Endodermal cell (in vitro differentiated cells): ENCODE results near the gene FOXI2. TPM values are rescaled to one million over a fixed set of nuclear protein-coding genes. Genes with fewer than 3 reads are reported as not detected.
A peak's percentile ranks its signal among the peaks of the same experiment; 100 is the strongest.

Source experiments
- DNase-seq: peaks from one replicate; pipeline ENCODE4 v3.0.0-alpha.2; 2017
- H3K27ac ChIP-seq: 2 replicates; pipeline ENCODE4 v1.5.1; 2013; ENCODE audit warnings: mild to moderate bottlenecking, low read depth, low read length, moderate library complexity
- H3K27me3 ChIP-seq: 2 replicates; pipeline ENCODE4 v1.6.1; 2013; ENCODE audit warnings: mild to moderate bottlenecking, low read length, moderate library complexity; ENCODE audit not compliant: insufficient read depth, control insufficient read depth, poor library complexity, severe bottlenecking
- H3K36me3 ChIP-seq: 2 replicates; pipeline ENCODE4 v1.7.0; 2013; ENCODE audit warnings: mild to moderate bottlenecking, low read length, moderate library complexity; ENCODE audit not compliant: control insufficient read depth, insufficient read depth
- H3K4me1 ChIP-seq: one replicate; pipeline ENCODE4 v1.7.0; 2013; ENCODE audit warnings: low read length; ENCODE audit not compliant: control insufficient read depth, insufficient read depth
- H3K4me3 ChIP-seq: 2 replicates; pipeline ENCODE4 v1.5.1; 2013; ENCODE audit warnings: mild to moderate bottlenecking, low read length, moderate library complexity
- H3K9ac ChIP-seq: 2 replicates; pipeline ENCODE4 v1.6.1; 2013; ENCODE audit warnings: mild to moderate bottlenecking, low read length, moderate library complexity; ENCODE audit not compliant: poor library complexity, severe bottlenecking; ENCODE audit errors: extremely low read depth
- H3K9me3 ChIP-seq: 2 replicates; pipeline ENCODE4 v1.6.1; 2013; ENCODE audit warnings: mild to moderate bottlenecking, low read length, moderate library complexity; ENCODE audit not compliant: control insufficient read depth
- H3K27ac Mint-ChIP-seq: 2 replicates; pipeline ENCODE4 v1.8.0; 2020; ENCODE audit warnings: mixed read lengths
- H3K27me3 Mint-ChIP-seq: 2 replicates; pipeline ENCODE4 v1.8.0; 2021; ENCODE audit warnings: mild to moderate bottlenecking, mixed read lengths; ENCODE audit not compliant: insufficient read depth
- H3K36me3 Mint-ChIP-seq: 2 replicates; pipeline ENCODE4 v1.8.0; 2020; ENCODE audit warnings: low read depth, mixed read lengths
- H3K4me1 Mint-ChIP-seq: 2 replicates; pipeline ENCODE4 v1.8.0; 2020; ENCODE audit warnings: mixed read lengths
- H3K4me3 Mint-ChIP-seq: 2 replicates; pipeline ENCODE4 v1.8.0; 2020; ENCODE audit warnings: mild to moderate bottlenecking, moderate library complexity, mixed read lengths
- H3K9me3 Mint-ChIP-seq: 2 replicates; pipeline ENCODE4 v1.8.0; 2020; ENCODE audit warnings: mild to moderate bottlenecking, mixed read lengths
- CTCF ChIP-seq: fragments of 200-600 bp; sonication (generic); conservative IDR thresholded peaks from 2 replicates; pipeline ENCODE4 v1.5.0; 2021; ENCODE audit warnings: antibody characterized with exemption, mild to moderate bottlenecking
- WGBS, 2 experiments: methylation state at CpG; one replicate each; pipeline versions ENCODE4 v1.1.5 to v1.1.7; 2013; ENCODE audit warnings: missing lambda C conversion rate in 2 of 2, mixed read lengths in 1 of 2; ENCODE audit not compliant: insufficient coverage in 1 of 2, insufficient read length in 1 of 2; 5-methylcytosine and 5-hydroxymethylcytosine counted together
- total RNA-seq, 2 donors: library from RNA; stranded (reverse); fragmentation: NEBNext Ultra II Directional in 1 of 2; extraction: Animal tissue kit (Norgen Biotek cat#: 25700) in 1 of 2; gene quantifications; 2 replicates in 1 of 2; 3 replicates in 1 of 2; pipeline ENCODE4 v1.2.1, GENCODE V29; 2021

Gene FOXI2
- total RNA-seq, 2 donors from 2014 or later: 1.0 to 14.8 TPM

- 27 to 46% methylated on average over 6 to 11 of the region's 11 CpGs for WGBS, 2 experiments
- H3K4me3 Mint-ChIP-seq: peak overlapping the region; percentile 65
- Histone ChIP-seq H3K4me1 (no peaks in the 10 kb centered on the region), H3K4me3 (no peak overlapping the region), H3K9me3 (peaks cover 3% of the 10 kb centered on the region), H3K9ac (no peak overlapping the region), H3K27ac (no peak overlapping the region), H3K36me3 (no peaks in the 10 kb centered on the region), H3K27me3 (peaks cover 95% of the 10 kb centered on the region)
- H3K36me3 Mint-ChIP-seq: peaks cover 3% of the 10 kb centered on the region
- no peak overlapping the region for H3K27ac Mint-ChIP-seq
- no peak for DNase-seq
- H3K9me3 Mint-ChIP-seq: no peaks in the 10 kb centered on the region
- TF ChIP-seq CTCF: no peak
- H3K4me1 Mint-ChIP-seq: peaks cover 11% of the 10 kb centered on the region
- peaks cover 94% of the 10 kb centered on the region for H3K27me3 Mint-ChIP-seq
Observed at GRCh38 chr10:127734753-127735152, 2.2 kb upstream of the FOXI2 start.

GRCh38 chr10:127735156-127735555 lies 1.8 kb upstream of the FOXI2 start:
- TF ChIP-seq CTCF: no peak
- peak; percentile 55 for DNase-seq
- Mint-ChIP-seq H3K27me3 (peaks cover 94% of the 10 kb centered on the region), H3K9me3 (no peaks in the 10 kb centered on the region), H3K36me3 (peaks cover 4% of the 10 kb centered on the region), H3K4me3 (peak overlapping the region; percentile 65), H3K27ac (no peak overlapping the region), H3K4me1 (peaks cover 11% of the 10 kb centered on the region)
- Histone ChIP-seq H3K9me3 (no peaks in the 10 kb centered on the region), H3K27me3 (peaks cover 99% of the 10 kb centered on the region), H3K36me3 (no peaks in the 10 kb centered on the region), H3K27ac (no peak overlapping the region), H3K9ac (no peak overlapping the region), H3K4me1 (no peaks in the 10 kb centered on the region), H3K4me3 (no peak overlapping the region)
- WGBS, 2 experiments: 21 to 22% methylated on average over 9 to 13 of the region's 13 CpGs

GRCh38 chr10:127735723-127736221 lies 1.2 kb upstream of the FOXI2 start:
- no peaks in the 10 kb centered on the region for H3K36me3 ChIP-seq
- H3K27me3 ChIP-seq: peaks cover 97% of the 10 kb centered on the region
- H3K9me3 Mint-ChIP-seq: no peaks in the 10 kb centered on the region
- no peak overlapping the region for H3K27ac Mint-ChIP-seq
- peak overlapping the region; percentile 65 for H3K4me3 Mint-ChIP-seq
- DNase-seq: peak; percentile 80
- H3K4me1 ChIP-seq: no peaks in the 10 kb centered on the region
- H3K27me3 Mint-ChIP-seq: peaks cover 95% of the 10 kb centered on the region
- no peak overlapping the region for H3K9ac ChIP-seq
- H3K36me3 Mint-ChIP-seq: peaks cover 5% of the 10 kb centered on the region
- TF ChIP-seq CTCF: no peak
- H3K9me3 ChIP-seq: no peaks in the 10 kb centered on the region
- H3K27ac ChIP-seq: no peak overlapping the region
- H3K4me3 ChIP-seq: peak overlapping the region; percentile 55
- 4 to 9% methylated on average over 13 to 24 of the region's 24 CpGs for WGBS, 2 experiments
- H3K4me1 Mint-ChIP-seq: peaks cover 13% of the 10 kb centered on the region
